AG04449 (cell line): ENCODE results near the gene STAT6.

Experiments
- CTCF ChIA-PET: fragments of 350-600 bp; formaldehyde crosslinking; extraction: SDS; loops from one replicate; lab custom pipeline; 2021; ENCODE audit warnings: antibody characterized with exemption; lab: Yijun Ruan, JAX
- POLR2A ChIA-PET: fragments of 400-600, 350-600 bp; formaldehyde crosslinking; extraction: SDS; loops from one replicate; lab custom pipeline; 2020; ENCODE audit warnings: antibody characterized with exemption, inconsistent platforms; lab: Yijun Ruan, JAX
- DNase-seq: peaks from one replicate; pipeline ENCODE4 v3.0.0-alpha.2; 2010; ENCODE audit warnings: low read depth, low spot score
- H3K4me3 ChIP-seq: 2 replicates; pipeline ENCODE4 v1.5.1; 2011; ENCODE audit warnings: low read depth, mild to moderate bottlenecking, control low read depth, low read length
- TF ChIP-seq, protein P1 (sequence below): IDR thresholded peaks from one replicate; pipeline ENCODE4 v1.5.1; 2011; ENCODE audit warnings: mild to moderate bottlenecking, moderate library complexity, low read length, control low read depth, inconsistent platforms; ENCODE audit not compliant: insufficient read depth; ENCODE audit errors: missing control alignments

Gene STAT6

DNA sequence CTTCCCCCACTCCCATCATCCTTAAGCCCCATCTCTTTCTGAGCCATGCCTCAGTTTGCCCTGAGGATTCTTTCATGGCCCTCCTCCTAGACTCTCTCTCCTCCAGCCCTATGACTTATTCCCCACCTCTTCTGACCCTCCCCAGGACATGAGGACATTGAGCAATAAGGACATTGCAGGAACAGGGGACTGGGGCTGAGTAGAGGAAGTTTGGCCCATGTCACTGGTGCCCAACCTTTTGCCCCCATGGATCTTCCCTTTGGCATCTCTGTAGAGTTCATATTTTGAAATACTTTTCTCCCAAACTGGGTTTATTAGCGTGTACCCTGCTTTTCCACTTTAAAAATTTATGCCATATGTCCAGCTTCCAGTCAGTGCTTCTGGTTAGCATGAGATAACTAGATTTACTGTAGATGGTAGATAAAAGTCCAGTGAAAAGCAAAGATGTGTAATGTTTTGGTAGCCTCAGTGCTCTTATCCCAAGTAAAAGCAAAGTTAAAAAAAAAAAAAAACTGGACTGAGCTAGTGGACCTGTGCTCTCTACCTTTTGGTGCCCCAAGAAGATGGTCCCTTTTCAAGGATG is 42.3 kb upstream of the STAT6 start:
- no peak overlapping the region for H3K4me3 ChIP-seq
- TF ChIP-seq, protein P1, sequence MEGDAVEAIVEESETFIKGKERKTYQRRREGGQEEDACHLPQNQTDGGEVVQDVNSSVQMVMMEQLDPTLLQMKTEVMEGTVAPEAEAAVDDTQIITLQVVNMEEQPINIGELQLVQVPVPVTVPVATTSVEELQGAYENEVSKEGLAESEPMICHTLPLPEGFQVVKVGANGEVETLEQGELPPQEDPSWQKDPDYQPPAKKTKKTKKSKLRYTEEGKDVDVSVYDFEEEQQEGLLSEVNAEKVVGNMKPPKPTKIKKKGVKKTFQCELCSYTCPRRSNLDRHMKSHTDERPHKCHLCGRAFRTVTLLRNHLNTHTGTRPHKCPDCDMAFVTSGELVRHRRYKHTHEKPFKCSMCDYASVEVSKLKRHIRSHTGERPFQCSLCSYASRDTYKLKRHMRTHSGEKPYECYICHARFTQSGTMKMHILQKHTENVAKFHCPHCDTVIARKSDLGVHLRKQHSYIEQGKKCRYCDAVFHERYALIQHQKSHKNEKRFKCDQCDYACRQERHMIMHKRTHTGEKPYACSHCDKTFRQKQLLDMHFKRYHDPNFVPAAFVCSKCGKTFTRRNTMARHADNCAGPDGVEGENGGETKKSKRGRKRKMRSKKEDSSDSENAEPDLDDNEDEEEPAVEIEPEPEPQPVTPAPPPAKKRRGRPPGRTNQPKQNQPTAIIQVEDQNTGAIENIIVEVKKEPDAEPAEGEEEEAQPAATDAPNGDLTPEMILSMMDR = no peak
- CTCF ChIA-PET = interaction anchor here (1.1 to 8.3 kb wide), 5 partner anchors 15 to 41 kb away, joined by 4 to 67 read pairs (median 12); no protein-coding TSS in a partner anchor
- POLR2A ChIA-PET = interaction anchor here (1.0 kb wide), 1 partner anchor 21 kb away, joined by 3 read pairs; no protein-coding TSS in a partner anchor
- no peak for DNase-seq

DNA sequence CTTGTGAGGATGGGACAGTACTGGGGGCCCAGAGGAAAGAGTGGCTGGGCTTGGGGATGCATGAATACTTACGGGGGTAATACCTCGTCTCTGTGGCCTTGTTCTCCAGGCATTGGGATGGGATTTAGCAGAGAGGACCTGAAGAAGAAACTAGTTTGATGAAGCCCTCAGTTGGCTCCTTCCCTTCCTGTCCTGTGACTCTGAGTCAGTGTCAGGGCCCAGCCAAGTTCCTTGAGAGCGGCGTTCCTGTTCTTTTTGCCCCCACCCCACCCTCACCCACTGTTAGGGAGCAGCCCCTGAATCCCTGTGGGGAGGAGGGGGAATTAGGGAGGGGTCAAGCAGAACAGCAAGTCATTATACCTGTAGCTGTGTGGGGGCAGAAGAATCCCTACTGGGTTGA is 41.5 kb upstream of the STAT6 start:
- DNase-seq = no peak
- ChIA-PET CTCF (interaction anchor here (1.0 to 8.3 kb wide), 7 partner anchors 16 to 83 kb away, joined by 3 to 67 read pairs (median 4); no protein-coding TSS in a partner anchor), POLR2A (interaction anchor here (0.7 to 1.4 kb wide), 8 partner anchors 16 to 77 kb away, joined by 3 to 7 read pairs (median 4); partner anchors contain the start of gene SHMT2)
- TF ChIP-seq, protein P1 = no peak
- H3K4me3 ChIP-seq = no peak overlapping the region

DNA sequence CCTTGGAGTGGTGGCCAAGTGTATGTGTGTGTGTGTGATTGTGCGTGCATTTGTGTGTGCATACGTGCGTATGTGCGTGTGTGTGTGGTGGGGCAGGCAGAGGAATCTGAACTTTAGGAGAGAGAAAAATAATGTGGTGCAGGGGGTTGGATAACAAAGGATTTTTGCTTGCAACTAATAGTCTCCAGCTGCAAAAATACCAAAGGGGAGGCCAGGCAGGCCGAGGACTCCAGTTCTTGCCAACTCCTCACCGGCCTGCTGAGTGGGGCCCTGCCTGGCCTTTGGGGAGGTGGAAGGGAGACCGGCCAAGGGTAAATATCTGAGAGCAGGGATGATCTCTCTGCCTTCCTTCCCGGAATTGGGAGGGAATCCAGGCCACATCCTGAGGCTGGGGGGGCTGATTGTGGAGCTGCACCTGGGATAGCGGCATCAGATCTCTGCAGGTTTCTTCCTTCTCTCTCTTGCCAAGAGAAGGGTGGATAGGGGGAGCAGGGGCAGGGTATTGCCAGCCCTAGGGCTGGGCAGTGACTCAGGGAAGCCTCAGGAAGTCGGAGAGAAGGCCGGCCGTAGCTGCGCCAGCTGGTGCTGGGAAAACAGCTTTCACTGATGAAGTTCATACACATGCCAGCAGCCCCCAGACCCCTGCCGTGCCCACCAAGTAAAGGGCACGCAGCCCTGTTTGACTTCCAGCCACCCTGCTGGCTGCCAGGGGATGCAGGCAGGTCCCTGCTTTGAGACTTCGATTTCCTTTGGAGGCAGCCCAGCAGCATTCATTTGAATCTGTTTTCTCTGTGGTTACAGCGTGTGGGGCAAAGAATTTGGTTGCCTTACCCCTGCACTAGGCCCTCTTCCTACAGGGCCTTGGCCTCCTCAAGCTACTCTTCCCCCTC is 40.8 kb upstream of the STAT6 start:
- H3K4me3 ChIP-seq = peak overlapping the region; percentile 6; the same call in 1 of the 2 replicates
- DNase-seq = no peak
- ChIA-PET CTCF (interaction anchor here (1.0 to 8.3 kb wide), 7 partner anchors 16 to 83 kb away, joined by 3 to 67 read pairs (median 4); no protein-coding TSS in a partner anchor), POLR2A (interaction anchor here (0.6 to 1.4 kb wide), 9 partner anchors 9 to 212 kb away, joined by 3 to 7 read pairs (median 4); partner anchors contain the start of gene SHMT2)
- TF ChIP-seq, protein P1 = no peak

DNA sequence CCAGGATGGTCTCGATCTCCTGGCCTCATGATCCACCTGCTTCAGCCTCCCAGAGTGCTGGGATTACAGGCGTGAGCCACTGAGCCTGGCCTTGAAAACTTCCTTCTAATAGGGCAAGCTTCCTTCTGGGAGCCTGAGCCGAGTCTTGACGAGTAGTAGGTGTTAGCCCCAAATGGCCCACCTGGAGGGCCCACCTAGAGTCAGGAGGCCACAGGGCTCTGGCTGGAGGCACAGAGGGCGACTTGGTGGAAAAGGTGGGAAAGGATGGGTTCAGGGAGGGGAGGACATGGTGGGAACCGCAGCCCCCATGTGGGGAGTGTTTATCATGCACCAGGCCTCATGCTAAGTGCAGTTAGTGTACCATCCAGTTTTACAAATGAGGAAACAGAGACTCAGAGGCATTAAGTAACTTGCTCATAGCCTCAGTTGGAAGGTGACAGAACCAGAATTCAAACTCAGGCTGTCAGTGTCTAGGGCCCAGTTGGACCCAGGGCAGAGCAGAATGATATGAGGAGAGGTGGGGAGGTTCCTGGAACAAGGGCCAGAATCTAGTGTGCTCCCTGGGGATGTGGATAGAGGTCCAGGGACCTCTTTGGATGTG is 39.3 kb upstream of the STAT6 start:
- ChIA-PET CTCF (interaction anchor here (1.1 to 8.3 kb wide), 9 partner anchors 10 to 312 kb away, joined by 3 to 67 read pairs (median 6); partner anchors contain the start of genes LRP1 and STAT6), POLR2A (interaction anchor here (1.5 kb wide), 1 partner anchor 23 kb away, joined by 3 read pairs; no protein-coding TSS in a partner anchor)
- DNase-seq = no peak

DNA sequence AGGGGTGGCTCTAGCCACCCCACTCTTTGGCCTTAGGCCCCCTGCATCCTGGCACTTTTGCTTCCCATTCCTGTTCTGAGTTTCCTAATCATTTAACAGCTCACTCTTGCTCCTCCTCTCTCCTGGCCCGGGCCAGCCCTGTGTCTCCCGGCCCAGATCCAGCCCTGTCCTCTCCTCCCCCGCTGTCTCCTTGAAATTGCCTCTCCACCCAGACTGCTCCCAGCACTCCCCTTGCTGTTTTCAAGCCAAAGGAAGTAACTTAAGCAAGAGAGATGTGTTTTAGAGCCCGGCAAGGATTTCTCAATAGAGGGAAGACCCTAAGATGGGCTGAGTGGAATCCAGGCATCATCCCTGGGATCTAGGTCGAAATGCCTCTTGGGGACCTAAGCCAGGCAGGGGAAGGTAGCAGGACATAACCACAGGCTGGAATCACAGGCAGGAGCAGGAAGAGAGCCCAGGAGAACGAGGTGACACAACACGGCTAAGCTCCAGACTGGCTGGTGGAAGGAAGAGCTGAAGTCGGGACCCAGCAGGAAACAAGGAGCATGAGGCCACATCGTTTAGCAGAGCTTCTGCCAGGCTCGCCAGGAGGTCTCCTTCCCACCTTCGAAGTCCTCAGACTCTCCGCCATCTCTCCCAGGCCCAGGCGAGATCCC is 38.2 kb upstream of the STAT6 start:
- TF ChIP-seq, protein P1 = no peak
- DNase-seq = no peak
- ChIA-PET POLR2A (interaction anchor here (0.8 to 2.2 kb wide), 7 partner anchors 11 to 22 kb away, joined by 3 to 10 read pairs (median 7); partner anchors contain the start of gene LRP1), CTCF (interaction anchor here (1.1 to 8.3 kb wide), 9 partner anchors 8 to 313 kb away, joined by 3 to 67 read pairs (median 6); partner anchors contain the start of genes LRP1 and STAT6)
- H3K4me3 ChIP-seq = 0 out of 2 replicates have a peak overlapping the region, but pooled peaks have one; percentile 3

More for the DNA sequence above, 39.3 kb upstream of the STAT6 start:
- TF ChIP-seq, protein P1 = no peak
- H3K4me3 ChIP-seq = no peak overlapping the region
